HG03045 (cell line): ENCODE results near the gene CISTR.
A peak's percentile ranks its signal among the peaks of the same experiment; 100 is the strongest.
"Not testable (repeated sequence)": the region's sequence is repeated elsewhere in the genome, so short reads cannot be mapped to it uniquely, and the experiment has no call there.

Source experiments
- ATAC-seq: cut with Tn5 transposase; IDR thresholded peaks from one replicate; pipeline ENCODE4 v1.9.1; 2021; ENCODE audit warnings: mild to moderate bottlenecking, moderate library complexity; ENCODE audit not compliant: unreplicated experiment

CISTR gene

DNA sequence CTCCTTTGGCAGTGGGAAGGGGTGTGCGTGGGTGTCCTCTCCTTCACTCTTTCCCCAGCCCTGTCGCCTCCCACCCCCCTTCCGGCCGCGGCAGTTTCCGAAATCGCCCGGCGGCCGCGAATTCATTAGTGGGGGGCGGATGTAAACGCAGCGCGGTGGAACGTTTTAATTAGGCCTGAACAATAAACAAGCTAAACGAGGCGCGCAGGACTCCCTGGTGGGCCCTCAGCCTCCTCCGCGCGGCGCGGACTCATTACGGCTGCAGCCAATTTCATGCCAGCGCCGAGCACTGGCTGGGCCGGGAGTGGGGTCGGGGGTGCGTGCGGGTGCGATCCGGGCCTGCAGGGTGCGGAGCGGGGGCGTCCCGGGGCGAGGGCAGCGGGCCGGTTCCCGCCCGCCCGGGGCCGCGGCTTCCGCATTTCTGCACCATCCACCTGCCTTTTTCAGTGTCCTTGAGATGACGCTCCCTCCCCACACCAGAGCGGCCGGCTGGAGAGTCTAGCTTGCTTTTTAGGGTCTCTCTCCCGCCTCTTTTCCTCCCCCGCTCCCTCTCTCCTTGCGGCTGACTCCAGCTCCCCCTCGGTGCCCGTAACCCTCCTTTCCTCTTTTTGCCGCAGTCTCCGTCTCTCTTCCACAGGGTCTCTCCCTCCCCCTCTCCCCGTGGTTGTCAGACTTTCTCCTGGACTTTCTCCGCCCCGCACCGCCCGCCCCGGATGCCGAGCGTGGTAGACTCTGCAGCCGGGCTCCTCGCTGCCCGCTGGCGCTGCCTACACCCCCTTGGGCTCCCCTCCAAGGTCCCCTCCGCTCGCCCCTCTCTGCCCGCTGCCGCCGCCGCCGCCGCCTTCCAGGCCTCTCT lies at the start of gene CISTR:
Gene CISTR (minus strand): TSS at position 644 of the 856 bp plus-strand sequence.
- peak; percentile 37 for ATAC-seq

DNA sequence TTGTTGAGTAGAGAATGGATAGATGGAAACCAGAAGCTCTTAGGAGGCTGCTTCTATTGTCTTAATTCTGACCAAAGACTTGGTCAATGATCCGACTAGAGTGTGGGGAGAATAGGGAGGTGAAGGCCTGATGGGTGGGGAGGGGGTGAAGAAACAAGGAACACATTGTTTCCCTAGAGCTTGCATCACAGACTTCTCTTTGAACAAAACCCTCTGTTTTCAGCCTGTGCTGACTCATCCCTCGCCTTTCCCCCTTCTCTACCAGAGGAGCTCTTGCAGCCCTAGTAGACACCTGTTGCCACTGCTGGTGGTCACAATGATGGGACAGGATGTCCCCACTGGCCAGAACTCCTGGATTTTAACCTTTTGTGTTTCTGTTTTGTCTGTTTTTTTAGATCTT lies 46.8 kb upstream of the CISTR start:
- ATAC-seq, result no peak

DNA sequence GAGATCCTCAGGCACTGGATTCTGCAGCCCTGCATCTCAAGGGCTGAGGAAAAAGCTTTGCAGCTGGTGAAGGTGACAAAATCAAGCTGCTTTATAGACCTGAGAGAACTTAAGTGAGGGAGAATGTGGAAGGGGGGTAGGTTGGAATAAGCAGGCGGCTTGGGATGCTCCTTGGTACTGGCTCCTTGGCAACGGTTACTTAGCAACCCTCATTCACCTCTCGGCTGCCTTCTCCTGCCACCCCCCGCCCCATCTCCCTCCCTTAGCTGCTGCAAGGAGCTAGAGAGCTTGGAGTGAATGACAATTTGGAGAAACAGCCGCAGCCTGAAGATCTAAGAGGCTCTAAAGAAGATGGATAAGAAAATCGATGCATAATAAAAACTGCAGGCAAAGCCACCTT lies 44.1 kb upstream of the CISTR start:
- ATAC-seq, result no peak

DNA sequence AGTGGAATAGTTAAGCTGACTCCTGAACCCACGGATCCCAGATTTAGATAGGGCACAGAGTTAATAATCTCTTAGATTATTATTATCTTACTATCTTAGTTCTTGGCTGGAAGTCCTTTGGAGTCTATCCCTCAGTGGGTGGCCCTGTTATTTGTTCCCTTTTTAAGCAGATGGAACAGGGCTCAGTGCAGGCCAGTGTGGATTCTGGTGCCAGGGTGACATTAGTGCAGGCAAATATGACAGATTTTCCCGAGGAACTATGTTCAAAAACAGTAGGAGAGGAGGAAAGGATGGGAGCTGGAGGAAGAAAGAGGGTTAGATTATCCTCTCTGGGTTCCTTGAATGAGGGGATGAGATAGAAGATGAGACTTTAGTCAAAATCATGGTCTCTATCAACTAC lies 41.4 kb upstream of the CISTR start:
- no peak for ATAC-seq

DNA sequence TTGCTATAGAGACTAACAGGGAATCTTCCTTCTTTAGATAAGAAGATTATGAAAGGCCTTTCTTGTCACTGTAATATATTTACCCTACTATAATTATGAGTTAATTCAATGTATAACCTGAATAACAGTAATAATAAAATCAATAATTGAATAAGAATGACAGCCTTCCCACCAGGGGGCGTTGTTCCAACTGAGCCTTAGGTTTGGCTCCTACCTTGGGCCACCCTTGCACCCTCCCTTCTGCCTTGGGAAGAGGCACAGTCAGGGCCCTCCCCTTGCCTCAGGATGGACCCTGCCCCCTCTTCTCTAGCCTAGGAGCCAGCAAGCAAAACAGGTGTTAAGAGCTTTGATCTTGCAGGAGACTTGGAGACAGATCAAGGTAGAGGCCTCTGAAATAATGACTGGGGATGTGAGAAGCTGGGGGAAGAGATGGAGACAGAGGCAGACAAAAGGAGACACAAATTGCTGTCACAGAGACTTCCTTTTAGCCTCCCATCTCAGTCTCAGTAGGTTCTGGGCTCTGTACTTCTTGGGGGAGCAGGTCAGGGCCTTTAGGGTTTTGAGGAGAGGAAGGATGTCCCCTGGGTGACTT lies 40.1 kb upstream of the CISTR start:
- no peak for ATAC-seq

DNA sequence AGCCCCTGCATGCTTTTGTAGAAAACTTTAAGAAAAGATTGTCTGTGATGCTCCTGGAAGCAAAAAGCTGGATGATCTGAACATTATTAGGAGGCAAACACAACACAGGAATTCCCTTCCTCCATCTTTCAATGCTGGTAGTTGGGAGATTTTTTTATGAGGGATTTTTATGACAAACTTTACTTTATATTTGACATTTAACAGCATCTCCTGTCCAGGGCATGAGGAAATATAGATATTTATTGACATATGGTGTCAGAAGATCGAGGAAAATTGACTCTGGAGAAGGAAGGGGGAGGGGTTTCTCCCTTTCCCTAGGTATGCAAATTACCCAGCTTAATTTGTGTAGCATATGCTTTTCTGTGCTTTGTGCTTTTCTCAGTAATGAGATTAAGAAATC lies 37.8 kb upstream of the CISTR start:
- ATAC-seq, result no peak

DNA sequence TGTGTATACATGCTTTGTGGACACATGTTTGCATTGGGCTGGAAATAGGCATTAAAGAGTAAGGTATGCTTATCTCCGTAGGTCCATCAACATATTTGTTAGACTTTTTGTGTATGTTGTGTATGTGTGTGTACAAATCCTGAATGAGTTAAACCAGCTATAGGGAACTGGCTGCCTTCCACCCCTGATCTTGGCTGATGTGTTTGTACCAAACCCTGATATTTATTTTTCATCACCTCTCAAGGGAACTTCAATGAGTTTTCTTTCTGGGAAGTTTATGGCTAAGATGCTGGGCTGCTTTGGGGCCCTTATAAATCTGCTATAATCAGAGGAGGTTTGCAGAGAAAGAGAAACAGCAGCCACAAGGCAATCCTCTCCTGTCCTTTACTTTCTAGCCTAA lies 37.1 kb upstream of the CISTR start:
- no peak for ATAC-seq

DNA sequence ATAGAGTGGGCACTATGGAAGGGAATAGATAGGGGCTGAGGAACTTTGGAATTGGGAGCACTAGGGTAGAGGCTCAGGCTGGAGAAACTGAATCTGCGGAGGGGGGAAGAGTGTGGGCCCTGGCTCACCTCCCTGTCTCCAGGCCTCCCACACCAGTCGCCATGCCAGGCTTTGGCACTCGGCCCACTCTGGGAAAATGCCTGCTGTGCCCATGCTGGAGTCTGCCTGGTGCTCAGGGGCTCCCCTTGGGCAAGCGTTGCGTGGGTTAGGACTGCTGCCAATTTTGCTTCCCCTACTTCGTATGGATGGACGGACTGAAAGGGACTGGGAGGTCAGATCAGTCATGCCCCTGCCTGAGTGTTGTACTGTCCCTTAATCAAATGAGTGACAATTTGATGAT lies 34.6 kb upstream of the CISTR start:
- ATAC-seq, result no peak

DNA sequence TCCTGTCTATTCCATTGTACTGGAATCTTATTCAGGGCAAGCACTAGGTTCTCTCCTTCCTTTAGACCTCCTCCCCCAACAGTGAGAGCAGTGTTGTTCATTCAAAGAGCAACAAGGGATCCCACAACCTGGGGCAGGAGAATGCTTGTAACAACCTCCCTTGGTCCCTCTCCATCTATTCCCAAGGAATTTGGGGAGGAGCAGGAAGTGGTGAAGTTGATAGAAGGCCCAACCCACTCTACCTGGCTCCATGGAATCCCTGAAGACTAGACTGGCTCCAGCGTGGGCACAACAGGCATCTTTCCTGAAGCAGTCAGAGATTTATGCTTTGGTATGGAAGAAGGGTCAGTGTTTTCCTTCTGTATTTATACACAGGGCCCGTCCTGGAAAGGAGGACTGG lies 33.4 kb upstream of the CISTR start:
- ATAC-seq, result no peak

DNA sequence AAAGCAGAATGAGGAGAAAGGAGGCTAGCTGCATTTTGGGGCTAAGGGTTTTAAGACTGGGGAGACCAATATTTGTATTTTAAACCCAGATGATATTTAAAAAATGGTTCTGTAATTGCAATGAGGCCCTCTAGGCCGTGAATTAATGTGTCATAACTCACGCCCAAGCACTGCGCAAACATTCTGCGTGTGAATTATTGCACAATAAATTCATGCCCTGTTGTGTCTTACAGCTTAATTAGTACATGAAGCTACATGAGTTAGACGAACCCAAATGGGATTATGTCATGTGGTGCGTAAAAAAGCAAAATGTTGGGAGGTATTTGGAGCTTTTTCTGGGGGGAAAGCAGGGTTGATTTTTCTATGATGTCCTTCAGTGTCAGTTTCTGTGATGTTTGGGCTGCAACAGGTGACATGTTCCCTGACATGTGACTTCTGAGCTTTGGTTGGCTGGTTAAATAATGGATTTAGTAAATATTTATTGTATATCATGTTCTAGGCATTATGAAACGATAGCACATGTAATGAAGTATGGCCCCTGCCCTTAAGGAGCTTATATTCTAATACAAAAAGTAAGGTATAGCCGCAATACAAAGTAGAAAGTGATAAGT lies 30.4 kb upstream of the CISTR start:
- ATAC-seq, result no peak

DNA sequence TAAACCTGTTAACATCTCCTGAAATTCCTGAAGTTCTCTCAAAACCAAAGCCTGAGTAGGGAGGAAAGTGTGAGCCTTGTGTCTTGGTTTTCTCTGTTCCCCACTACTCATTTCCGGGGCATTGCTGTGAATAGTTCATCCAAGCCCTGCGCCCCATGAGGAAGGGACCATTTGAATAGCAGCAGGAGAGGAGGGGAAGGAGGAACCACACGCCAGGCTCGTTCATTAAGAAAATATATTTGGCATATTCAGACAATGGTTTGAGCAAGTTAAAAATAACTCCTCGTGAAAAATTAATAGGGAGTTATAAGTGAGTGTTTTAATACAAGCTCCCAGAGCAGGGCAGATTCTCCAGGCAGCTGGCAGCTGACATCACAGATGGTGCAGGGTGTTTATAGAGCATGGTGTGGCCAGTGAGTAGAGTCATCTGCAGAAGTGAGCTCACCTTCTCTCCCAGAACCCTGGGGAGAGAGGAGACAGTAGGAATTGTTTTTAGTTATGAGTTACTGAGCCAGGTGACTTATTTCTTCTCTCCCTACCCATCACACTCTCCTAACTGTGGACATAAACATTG lies 29.5 kb upstream of the CISTR start:
- no peak for ATAC-seq

DNA sequence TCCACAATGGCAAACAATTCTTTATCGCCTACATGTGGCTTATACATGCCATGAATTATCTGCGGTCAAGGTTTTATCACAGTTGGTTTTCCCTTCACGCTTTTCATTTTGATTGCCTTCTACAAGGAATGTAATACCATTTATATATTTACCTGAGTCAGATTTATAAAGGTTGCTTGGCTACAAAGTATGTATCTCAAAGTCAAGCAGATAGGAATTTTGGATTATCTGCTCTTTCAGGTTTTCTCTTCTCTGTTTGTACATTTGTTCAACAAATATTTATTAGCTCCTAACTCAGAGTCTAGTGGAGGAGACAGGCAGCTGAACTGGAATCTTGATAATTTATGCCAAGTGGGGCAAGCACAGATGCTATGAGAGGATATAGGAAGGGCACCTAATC lies 28.5 kb upstream of the CISTR start:
- ATAC-seq, result no peak

DNA sequence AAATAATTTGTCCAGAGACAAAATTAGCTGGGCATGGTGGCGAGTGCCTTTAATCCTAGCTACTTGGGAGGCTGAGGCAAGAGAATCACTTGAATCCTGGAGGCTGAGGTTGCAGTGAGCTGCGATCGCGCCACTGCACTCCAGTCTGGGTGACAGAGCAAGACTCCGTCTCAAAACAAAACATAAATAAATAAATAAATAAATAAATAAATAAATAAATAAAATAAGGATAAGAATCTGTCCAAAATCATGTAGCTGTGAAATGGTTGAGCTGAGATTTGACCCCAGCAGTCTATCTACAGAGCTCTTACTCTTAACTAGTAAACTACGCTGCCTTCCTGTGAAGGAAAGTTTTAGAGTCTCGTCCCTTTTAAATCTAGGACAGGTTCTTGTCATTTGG lies 27.9 kb upstream of the CISTR start:
- ATAC-seq, result not testable (repeated sequence)

DNA sequence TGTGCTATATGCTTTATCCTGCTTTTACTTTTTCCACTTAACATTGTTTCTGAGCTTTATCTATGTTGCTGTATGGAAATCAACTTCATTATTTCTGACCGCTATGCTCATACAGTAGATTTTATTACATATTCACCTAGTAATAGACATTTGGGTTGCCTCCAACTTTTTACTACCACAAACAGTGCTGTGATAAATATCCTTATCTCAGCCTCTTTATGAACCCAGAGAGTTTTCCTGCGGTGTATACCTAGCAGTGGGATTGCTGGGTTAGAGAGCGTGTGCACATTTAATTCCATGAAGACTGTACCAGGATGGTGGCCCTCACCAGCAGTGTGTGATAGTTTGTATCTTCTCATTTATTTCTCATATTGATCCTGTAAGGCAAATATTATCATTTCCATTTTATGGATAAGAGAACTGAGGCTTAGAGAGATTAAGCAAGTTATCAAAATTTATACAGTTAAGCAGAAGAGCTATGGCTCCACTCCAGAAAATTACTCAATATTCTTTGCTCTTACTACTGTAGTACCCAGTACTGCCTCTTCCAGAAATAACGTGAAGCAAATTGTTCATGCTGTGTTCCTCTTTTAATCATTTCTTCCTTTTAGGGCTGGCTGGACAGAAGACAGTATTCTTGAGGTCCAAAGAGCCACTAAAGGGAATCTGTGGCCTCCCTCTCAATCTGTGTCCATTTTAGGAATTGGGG lies 26.3 kb upstream of the CISTR start:
- ATAC-seq, result no peak

DNA sequence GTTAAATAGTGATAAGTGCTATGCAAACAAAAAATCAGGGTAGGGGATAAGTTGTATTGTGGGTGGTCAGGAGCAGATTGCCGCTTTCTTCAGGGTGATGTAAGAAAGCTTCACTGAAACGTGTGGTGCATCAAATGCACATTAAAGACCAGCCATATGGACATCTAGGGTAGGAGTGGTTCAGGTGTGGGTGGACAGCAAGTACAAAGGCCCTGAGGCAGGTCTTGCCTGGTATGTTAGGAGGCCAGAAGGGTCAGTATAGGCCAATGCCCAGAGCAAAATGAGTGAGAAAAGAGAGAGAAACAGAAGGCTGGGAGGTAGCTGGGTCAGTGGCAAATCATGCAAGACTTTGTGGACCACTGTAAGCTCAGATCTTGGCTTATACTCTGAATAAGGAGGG lies 25.6 kb upstream of the CISTR start:
- no peak for ATAC-seq

DNA sequence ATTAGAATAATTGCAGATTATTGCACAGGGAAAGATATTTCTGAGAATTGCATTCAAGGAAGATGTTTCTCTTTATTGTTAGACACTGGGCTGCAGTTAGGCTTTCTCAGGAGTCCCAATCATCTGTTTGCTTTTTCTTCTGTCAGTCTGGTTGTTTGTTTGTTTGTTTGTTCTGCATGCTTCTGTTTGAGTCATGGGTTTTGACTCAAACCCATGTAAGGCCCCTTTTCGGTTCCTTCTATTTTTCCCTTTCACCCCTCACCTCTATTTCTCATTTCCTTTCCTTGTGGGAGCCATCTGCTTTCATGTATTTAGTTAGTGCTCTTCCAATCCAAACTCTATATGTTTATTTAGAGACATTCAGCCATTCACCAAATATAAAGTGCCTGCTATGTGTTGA lies 25.1 kb upstream of the CISTR start:
- no peak for ATAC-seq

DNA sequence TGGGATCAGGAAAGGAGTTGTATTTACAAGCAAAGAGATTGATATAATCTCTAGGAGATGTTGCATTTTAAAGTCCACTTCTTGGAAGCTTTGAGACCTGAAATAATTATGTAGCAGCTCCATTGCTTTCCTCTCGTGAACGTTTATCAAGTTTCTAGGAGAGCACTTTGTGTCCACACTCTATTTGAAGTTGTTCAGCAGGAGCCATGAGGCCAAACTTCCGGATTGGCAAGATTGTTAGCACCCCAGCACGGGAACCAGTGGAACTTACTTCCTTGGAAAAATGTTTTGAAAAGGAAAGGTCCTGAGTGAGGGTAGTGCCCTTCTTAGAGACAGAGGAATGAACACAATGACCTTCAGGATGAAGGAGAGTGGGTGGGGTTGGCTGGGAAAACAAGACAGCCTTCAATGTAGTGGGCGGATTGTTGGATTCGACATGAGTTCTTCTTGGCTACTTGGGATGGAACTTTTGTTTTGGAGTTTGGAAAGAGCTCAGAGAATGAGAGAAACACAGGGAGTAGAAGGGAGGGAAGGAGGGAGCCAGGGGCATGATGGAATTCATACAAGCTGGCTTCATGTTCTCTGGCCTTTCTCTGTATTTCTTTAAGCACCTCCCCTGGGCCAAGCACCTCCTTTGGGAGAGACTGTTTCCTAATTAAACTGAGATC lies 23.8 kb upstream of the CISTR start:
- ATAC-seq, result no peak

DNA sequence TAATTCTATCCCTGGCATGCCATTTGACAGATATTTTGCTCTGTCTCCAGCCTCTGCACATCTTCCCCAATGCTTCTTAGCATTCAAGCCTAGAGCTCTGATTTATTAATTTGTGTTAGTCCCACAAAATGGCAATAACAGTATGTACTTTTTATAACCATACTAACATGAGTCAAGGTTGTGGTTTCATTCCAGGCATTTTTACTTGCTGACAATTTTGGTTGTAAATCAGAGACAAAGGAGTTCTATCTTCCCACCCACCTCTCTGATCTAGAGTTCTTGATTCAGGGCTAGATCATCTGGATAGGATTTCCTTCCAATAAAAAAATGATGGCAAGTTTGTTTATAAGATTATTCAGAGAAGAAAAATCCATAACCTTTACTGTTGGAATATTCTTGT lies 18.5 kb upstream of the CISTR start:
- no peak for ATAC-seq

DNA sequence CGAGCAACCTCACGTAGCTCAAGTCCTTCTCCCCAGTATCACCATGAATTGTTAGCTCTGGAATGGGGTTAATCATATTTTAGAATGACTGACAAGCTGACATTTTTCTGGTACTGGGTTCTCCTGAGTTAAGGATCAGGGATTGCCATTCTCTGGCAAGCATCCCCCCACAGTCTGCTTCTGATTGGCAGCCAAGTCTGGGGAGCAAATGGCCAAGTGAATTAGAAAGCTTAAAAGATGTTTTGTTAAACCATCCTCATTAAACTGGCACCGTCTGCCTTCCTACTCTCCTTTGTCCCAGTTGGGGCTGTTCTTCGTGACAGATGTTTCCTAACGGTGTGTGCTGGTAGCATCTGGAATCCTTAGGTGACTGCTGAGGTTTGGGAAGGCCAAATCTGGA lies 17.2 kb upstream of the CISTR start:
- ATAC-seq, result no peak

DNA sequence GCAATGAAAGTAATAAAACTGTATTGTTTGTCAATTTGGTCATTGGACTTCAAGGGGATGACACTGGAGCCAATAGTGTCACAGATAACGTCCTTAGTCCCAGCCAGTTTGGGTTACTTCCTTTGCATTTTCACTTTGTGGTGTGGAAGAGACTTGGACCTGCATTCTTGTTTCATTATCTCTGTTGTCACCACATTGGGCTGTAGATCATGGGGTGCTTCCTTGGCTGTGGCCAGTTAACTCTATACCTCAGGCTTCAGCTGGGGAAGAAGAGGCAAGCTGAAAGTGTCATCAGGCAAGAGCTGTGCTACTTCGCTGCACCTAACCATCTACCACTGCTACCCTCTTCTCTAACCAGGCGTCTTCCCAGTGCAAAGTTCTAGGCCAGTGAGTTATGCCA lies 15.1 kb upstream of the CISTR start:
- ATAC-seq, result no peak

DNA sequence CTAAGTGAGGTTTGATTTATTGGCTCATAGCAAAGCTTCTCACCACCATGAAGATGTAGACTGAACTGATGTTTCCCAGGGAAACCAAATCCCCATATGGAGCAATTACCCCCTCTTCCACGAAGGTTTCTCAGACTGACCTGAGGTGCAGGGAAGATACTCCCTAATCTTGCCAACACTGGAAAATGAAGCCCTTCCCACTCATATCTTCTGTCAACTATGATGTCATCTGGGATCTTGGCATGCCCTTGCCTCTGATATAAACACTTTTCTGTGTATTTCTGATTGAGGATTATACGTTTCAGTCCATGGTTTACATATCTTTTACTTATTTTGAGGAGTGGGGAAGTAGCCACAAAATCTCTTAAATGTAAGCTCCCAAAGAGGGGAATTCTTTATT lies 14.1 kb upstream of the CISTR start:
- no peak for ATAC-seq
